Stomach (tissue), 19 donors: ENCODE data around the gene DFFA. TPM values are rescaled to one million over a fixed set of nuclear protein-coding genes. Genes with fewer than 3 reads are reported as not detected.

Experiments used
- DNase-seq, 2 donors: peaks; one replicate each; pipeline versions ENCODE4 v3.0.0 to v3.0.0-alpha.2; 2013 to 2019
- H3K27ac ChIP-seq, 5 donors: fragments of 200-600 bp in 4 of 5; sonication (generic) in 4 of 5; one replicate each; pipeline ENCODE4 v1.5.1; 2013 to 2019; ENCODE audit warnings: mild to moderate bottlenecking in 1 of 5, moderate library complexity in 1 of 5
- H3K27me3 ChIP-seq, 3 donors: fragments of 200-600 bp; sonication (generic); one replicate each; pipeline ENCODE4 v1.5.1; 2017 to 2019; ENCODE audit warnings: mixed run types in 1 of 3
- H3K36me3 ChIP-seq, 4 donors: fragments of 200-600 bp; sonication (generic); 1 replicate in 3 of 4; 2 replicates in 1 of 4; pipeline ENCODE4 v1.5.1; 2016 to 2019
- H3K4me1 ChIP-seq, 4 donors: fragments of 200-600 bp; sonication (generic); one replicate each; pipeline ENCODE4 v1.5.1; 2016 to 2019
- H3K4me3 ChIP-seq, 4 donors: fragments of 200-600 bp; sonication (generic) in 3 of 4; one replicate each; pipeline ENCODE4 v1.5.1; 2016 to 2019; ENCODE audit warnings: mild to moderate bottlenecking in 1 of 4
- H3K9me3 ChIP-seq, 4 donors: fragments of 200-600 bp; sonication (generic); one replicate each; pipeline ENCODE4 v1.5.1; 2016 to 2019
- EP300 ChIP-seq: sonication (generic); formaldehyde crosslinking; IDR thresholded peaks from one replicate; pipeline ENCODE4 v1.6.1; 2017; ENCODE audit warnings: antibody characterized with exemption
- POLR2A ChIP-seq, 4 donors: fragments of 450-650 bp; IDR thresholded peaks; one replicate each; pipeline ENCODE4 v1.6.1; 2016; ENCODE audit warnings: antibody characterized with exemption in 4 of 4, control low read depth in 2 of 4, mild to moderate bottlenecking in 1 of 4, moderate library complexity in 1 of 4
- POLR2AphosphoS5 ChIP-seq, 3 donors: sonication (generic); formaldehyde crosslinking; IDR thresholded peaks; one replicate each; pipeline ENCODE4 v1.6.1; 2016; ENCODE audit warnings: antibody characterized with exemption in 3 of 3
- WGBS, 5 donors: extraction: QIAGEN DNeasy Blood & Tissue Kit in 3 of 5; methylation state at CpG; one replicate each; pipeline versions ENCODE4 v1.1.5 to v1.1.7; 2013 to 2018; 5-methylcytosine and 5-hydroxymethylcytosine counted together
- intact Hi-C: fragments of 100-400 bp; cut with DNase I; formaldehyde crosslinking; loops from one replicate; pipeline ENCODE4 v1.15.1; 2023; ENCODE audit warnings: low total_unique reads
- long read RNA-seq, 10 donors: transcript quantifications; one replicate each; lab custom pipeline, GENCODE V29; 2026
- polyA plus RNA-seq, 3 donors: library from polyadenylated mRNA; stranded (reverse); fragments of 200-250 nt; gene quantifications; one replicate each; pipeline ENCODE4 v1.2.3, GENCODE V29; 2013
- total RNA-seq, 5 donors: library from RNA; depleted of rRNA; stranded (reverse); fragments of >200 nt; gene quantifications; one replicate each; pipeline versions ENCODE4 v1.1.0 to v1.2.3, GENCODE V29; 2014 to 2016
- TF ChIP-seq, protein P1 (sequence below), 7 experiments: fragments of 450-650 bp in 4 of 7; fragments of 200-600 bp in 3 of 7; sonication (generic) in 3 of 7; IDR thresholded peaks; one replicate each; pipeline ENCODE4 v1.5.1; 2016 to 2019; ENCODE audit warnings: antibody characterized with exemption in 7 of 7, control low read depth in 2 of 7, mild to moderate bottlenecking in 1 of 7
- donor health status: healthy with polysubstance abuse.
- donor health status: Bipolar disorder and iron deficiency.
- donor health status: healthy.

Gene DFFA, protein sequence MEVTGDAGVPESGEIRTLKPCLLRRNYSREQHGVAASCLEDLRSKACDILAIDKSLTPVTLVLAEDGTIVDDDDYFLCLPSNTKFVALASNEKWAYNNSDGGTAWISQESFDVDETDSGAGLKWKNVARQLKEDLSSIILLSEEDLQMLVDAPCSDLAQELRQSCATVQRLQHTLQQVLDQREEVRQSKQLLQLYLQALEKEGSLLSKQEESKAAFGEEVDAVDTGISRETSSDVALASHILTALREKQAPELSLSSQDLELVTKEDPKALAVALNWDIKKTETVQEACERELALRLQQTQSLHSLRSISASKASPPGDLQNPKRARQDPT
- total RNA-seq (10 to 100 TPM; 10.7 to 22.2 (median 13.0) TPM), polyA plus RNA-seq (10 to 100 TPM; 12.7 to 16.6 (median 13.0) TPM)
- long read RNA-seq, donor 1, full-length matches to known transcripts: 4 of 4 reads
- long read RNA-seq, donor 1, partial matches to known transcripts: 0 of 4 reads
- long read RNA-seq, donor 1, other reads (novel, unspliced or antisense): 0 of 4 reads
- long read RNA-seq, donor 2, full-length matches to known transcripts: 9 of 9 reads
- long read RNA-seq, donor 2, partial matches to known transcripts: 0 of 9 reads
- long read RNA-seq, donor 2, other reads (novel, unspliced or antisense): 0 of 9 reads
- long read RNA-seq, donor 3, full-length matches to known transcripts: 4 of 4 reads
- long read RNA-seq, donor 3, partial matches to known transcripts: 0 of 4 reads
- long read RNA-seq, donor 3, other reads (novel, unspliced or antisense): 0 of 4 reads
- long read RNA-seq, donor 4, full-length matches to known transcripts: 1 of 1 reads
- long read RNA-seq, donor 4, partial matches to known transcripts: 0 of 1 reads
- long read RNA-seq, donor 4, other reads (novel, unspliced or antisense): 0 of 1 reads
- long read RNA-seq, donor 5, full-length matches to known transcripts: 10 of 10 reads
- long read RNA-seq, donor 5, partial matches to known transcripts: 0 of 10 reads
- long read RNA-seq, donor 5, other reads (novel, unspliced or antisense): 0 of 10 reads
- long read RNA-seq, donor 6: 0 reads
- long read RNA-seq, donor 7, full-length matches to known transcripts: 8 of 8 reads
- long read RNA-seq, donor 7, partial matches to known transcripts: 0 of 8 reads
- long read RNA-seq, donor 7, other reads (novel, unspliced or antisense): 0 of 8 reads
- long read RNA-seq, donor 8, full-length matches to known transcripts: 18 of 18 reads
- long read RNA-seq, donor 8, partial matches to known transcripts: 0 of 18 reads
- long read RNA-seq, donor 8, other reads (novel, unspliced or antisense): 0 of 18 reads
- long read RNA-seq, donor 9, full-length matches to known transcripts: 9 of 14 reads
- long read RNA-seq, donor 9, partial matches to known transcripts: 5 of 14 reads
- long read RNA-seq, donor 9, other reads (novel, unspliced or antisense): 0 of 14 reads
- long read RNA-seq, donor 10, full-length matches to known transcripts: 3 of 3 reads
- long read RNA-seq, donor 10, partial matches to known transcripts: 0 of 3 reads
- long read RNA-seq, donor 10, other reads (novel, unspliced or antisense): 0 of 3 reads

- H3K4me1 ChIP-seq: peaks cover 22 to 55% (median 47%) of the 10 kb centered on the region in 4 donors
- WGBS, 5 donors: 1 to 2% (median 1%) methylated on average over 26 to 59 of the region's 59 CpGs
- H3K4me3 ChIP-seq: peak within 1 kb of the TSS; percentile 74 to 93 (median 85)
- DNase-seq: peak; percentile 93 to 99
- intact Hi-C loops: no loop called here
- H3K27me3 ChIP-seq: no peaks in the 10 kb centered on the region
- peaks cover 12 to 21% (median 20%) of the 10 kb centered on the region in 4 donors for H3K36me3 ChIP-seq
- no peaks in the 10 kb centered on the region for H3K9me3 ChIP-seq
- H3K27ac ChIP-seq: peak within 1 kb of the TSS; percentile 82 to 86 (median 83)
- peak; percentile 60 to 94 (median 86) for TF ChIP-seq POLR2AphosphoS5 (IDR thresholded peaks at IDR 0.05)
- TF ChIP-seq EP300: no peak
Observed at GRCh38 chr1:10472220-10473144, at the start of gene DFFA. TSS of gene DFFA (minus strand) at chr1:10472529. CDS start at chr1:10472458, 71 bp downstream.

- intact Hi-C loops: no loop called here
Observed at GRCh38 chr1:10521537-10522157, 49.3 kb upstream of the DFFA start.

DNA sequence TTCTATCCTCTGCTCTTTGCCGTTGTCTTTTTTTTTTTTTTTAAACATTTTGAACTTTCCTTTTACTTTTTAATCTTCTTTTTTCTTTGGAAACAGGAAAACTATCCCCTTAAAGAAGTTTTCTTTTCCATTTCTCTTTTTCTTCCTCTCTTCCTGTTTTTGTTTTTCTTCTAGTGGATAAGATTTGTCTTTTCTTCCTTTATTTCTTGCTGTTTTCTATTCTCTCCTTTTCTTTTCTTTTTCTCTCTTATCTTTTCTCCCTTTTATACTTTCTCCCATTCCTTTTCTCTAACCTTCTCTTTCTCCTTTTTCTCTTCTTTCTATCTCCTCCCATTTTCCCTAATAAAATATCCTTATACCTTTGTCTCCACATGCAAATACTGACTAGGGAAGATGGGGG lies 48.6 kb upstream of the DFFA start:
- intact Hi-C loops: no loop called here
- H3K27me3 ChIP-seq: no peaks in the 10 kb centered on the region
- no peaks in the 10 kb centered on the region for H3K36me3 ChIP-seq
- DNase-seq: no peak
- H3K27ac ChIP-seq: peak overlapping the region in 2 of 5 donors; percentile 8 to 53
- H3K4me3 ChIP-seq: no peak overlapping the region
- H3K9me3 ChIP-seq: no peaks in the 10 kb centered on the region
- H3K4me1 ChIP-seq: peaks cover 25 to 75% (median 64%) of the 10 kb centered on the region in 4 donors
- WGBS, 5 donors: 62 to 90% (median 79%) methylated on average over 1 of the region's 1 CpG
- TF ChIP-seq, protein P1, sequence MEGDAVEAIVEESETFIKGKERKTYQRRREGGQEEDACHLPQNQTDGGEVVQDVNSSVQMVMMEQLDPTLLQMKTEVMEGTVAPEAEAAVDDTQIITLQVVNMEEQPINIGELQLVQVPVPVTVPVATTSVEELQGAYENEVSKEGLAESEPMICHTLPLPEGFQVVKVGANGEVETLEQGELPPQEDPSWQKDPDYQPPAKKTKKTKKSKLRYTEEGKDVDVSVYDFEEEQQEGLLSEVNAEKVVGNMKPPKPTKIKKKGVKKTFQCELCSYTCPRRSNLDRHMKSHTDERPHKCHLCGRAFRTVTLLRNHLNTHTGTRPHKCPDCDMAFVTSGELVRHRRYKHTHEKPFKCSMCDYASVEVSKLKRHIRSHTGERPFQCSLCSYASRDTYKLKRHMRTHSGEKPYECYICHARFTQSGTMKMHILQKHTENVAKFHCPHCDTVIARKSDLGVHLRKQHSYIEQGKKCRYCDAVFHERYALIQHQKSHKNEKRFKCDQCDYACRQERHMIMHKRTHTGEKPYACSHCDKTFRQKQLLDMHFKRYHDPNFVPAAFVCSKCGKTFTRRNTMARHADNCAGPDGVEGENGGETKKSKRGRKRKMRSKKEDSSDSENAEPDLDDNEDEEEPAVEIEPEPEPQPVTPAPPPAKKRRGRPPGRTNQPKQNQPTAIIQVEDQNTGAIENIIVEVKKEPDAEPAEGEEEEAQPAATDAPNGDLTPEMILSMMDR (IDR thresholded peaks at IDR 0.05): no peak
- TF ChIP-seq POLR2AphosphoS5 (IDR thresholded peaks at IDR 0.05): no peak
- TF ChIP-seq EP300: no peak
- no peak for TF ChIP-seq POLR2A (IDR thresholded peaks at IDR 0.05)

More at GRCh38 chr1:10521537-10522157, 49.3 kb upstream of the DFFA start:
- peaks cover 20 to 69% (median 57%) of the 10 kb centered on the region in 4 donors for H3K4me1 ChIP-seq
- DNase-seq: no peak
- H3K27ac ChIP-seq: peak overlapping the region in 3 of 5 donors; percentile 9 to 53 (median 53)
- TF ChIP-seq EP300 (no peak), POLR2AphosphoS5 (IDR thresholded peaks at IDR 0.05) (no peak), POLR2A (IDR thresholded peaks at IDR 0.05) (no peak)
- TF ChIP-seq, protein P1 (IDR thresholded peaks at IDR 0.05): no peak
- no peaks in the 10 kb centered on the region for H3K9me3 ChIP-seq
- H3K4me3 ChIP-seq: no peak overlapping the region
- no peaks in the 10 kb centered on the region for H3K27me3 ChIP-seq
- 77 to 88% (median 83%) methylated on average over 8 of the region's 8 CpGs for WGBS, 5 donors
- no peaks in the 10 kb centered on the region for H3K36me3 ChIP-seq
